BE2C (cell line): Measurements from ENCODE around the gene OSBPL8.

Source experiments
- DNase-seq: peaks from one replicate; pipeline ENCODE4 v3.0.0-alpha.2; 2020
- H3K27me3 ChIP-seq: fragments of 250-450 bp; sonication (Bioruptor Pico); 2 replicates; pipeline ENCODE4 v1.5.1; 2020; ENCODE audit warnings: mild to moderate bottlenecking
- H3K36me3 ChIP-seq: fragments of 250-450 bp; sonication (Bioruptor Pico); 2 replicates; pipeline ENCODE4 v1.5.1; 2020; ENCODE audit warnings: mild to moderate bottlenecking
- H3K4me1 ChIP-seq: fragments of 250-450 bp; sonication (Bioruptor Pico); 2 replicates; pipeline ENCODE4 v1.5.1; 2020
- H3K4me3 ChIP-seq: 2 replicates; pipeline ENCODE4 v1.5.1; 2011; ENCODE audit warnings: low read depth, low read length
- H3K9me3 ChIP-seq: fragments of 250-450 bp; sonication (Bioruptor Pico); 2 replicates; pipeline ENCODE4 v1.5.1; 2020
- TF ChIP-seq, protein P1 (sequence below): IDR thresholded peaks from 2 replicates; pipeline ENCODE4 v1.5.1; 2012; ENCODE audit warnings: mild to moderate bottlenecking, low read depth, low read length

Gene OSBPL8

DNA sequence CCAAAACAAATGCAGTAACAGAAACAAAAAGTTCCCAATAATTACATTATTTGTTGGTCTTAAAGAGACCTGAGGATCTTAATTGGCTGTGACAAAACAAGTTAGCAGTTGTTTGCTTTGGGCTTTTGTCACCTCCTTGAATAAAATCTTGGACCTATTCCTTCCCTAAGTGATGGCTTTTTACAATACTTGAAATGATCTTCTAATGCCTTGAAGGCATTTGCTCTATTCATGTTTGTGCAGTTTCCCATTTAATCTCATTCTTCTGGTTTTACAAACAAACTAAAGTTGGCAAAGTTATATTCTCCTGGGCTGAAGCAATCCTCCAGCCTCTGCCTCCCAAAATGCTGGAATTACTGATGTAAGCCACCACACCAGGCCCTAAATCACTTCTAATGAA lies 98.8 kb downstream of the OSBPL8 start:
- TF ChIP-seq, protein P1, sequence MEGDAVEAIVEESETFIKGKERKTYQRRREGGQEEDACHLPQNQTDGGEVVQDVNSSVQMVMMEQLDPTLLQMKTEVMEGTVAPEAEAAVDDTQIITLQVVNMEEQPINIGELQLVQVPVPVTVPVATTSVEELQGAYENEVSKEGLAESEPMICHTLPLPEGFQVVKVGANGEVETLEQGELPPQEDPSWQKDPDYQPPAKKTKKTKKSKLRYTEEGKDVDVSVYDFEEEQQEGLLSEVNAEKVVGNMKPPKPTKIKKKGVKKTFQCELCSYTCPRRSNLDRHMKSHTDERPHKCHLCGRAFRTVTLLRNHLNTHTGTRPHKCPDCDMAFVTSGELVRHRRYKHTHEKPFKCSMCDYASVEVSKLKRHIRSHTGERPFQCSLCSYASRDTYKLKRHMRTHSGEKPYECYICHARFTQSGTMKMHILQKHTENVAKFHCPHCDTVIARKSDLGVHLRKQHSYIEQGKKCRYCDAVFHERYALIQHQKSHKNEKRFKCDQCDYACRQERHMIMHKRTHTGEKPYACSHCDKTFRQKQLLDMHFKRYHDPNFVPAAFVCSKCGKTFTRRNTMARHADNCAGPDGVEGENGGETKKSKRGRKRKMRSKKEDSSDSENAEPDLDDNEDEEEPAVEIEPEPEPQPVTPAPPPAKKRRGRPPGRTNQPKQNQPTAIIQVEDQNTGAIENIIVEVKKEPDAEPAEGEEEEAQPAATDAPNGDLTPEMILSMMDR: no peak
- no peaks in the 10 kb centered on the region for H3K27me3 ChIP-seq
- DNase-seq: no peak
- no peak overlapping the region for H3K4me3 ChIP-seq
- no peaks in the 10 kb centered on the region for H3K4me1 ChIP-seq
- no peaks in the 10 kb centered on the region for H3K9me3 ChIP-seq
- no peaks in the 10 kb centered on the region; the same call in 1 of the 2 replicates for H3K36me3 ChIP-seq

DNA sequence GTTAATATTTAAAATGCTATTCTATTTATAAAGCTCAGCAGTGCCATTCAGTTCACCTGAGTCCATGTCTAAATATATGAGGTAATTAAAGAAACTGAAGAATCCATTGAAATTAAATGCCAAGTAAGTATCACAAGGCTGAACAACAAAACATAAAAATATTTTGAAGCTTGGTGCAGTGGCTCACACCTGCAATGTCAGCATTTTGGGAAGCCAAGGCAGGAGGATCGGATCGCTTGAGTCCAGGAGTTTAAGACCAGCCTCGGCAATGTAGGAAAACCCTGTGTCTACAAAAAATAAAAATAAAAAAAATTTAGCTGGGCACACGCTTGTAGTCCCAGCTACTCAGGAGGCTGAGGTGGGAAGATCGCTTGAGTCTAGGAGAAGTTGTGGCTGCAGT lies 101.8 kb downstream of the OSBPL8 start:
- no peak overlapping the region for H3K4me3 ChIP-seq
- DNase-seq: no peak
- TF ChIP-seq, protein P1: no peak
- no peaks in the 10 kb centered on the region for H3K4me1 ChIP-seq
- H3K36me3 ChIP-seq: no peaks in the 10 kb centered on the region; the same call in 1 of the 2 replicates
- no peaks in the 10 kb centered on the region for H3K9me3 ChIP-seq
- H3K27me3 ChIP-seq: no peaks in the 10 kb centered on the region

DNA sequence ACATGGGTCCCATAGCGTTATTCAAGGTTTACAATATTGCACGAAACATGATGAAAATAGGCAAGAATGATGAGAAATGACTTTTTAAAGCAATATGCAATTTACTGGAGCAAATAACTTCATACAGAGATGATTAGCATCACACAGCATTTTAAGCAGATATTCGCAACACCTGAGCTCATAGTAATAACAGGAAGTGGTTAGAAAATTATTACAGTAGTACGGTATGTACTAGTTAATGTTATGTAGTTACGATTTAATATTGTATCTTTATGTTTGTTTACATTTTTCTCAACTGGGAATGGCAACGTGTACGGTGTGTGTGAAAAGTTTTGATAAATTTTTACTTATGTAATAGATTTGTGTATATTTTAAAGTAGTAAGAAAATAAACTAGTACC lies 102.6 kb downstream of the OSBPL8 start:
- Histone ChIP-seq H3K4me3 (no peak overlapping the region), H3K27me3 (no peaks in the 10 kb centered on the region), H3K4me1 (no peaks in the 10 kb centered on the region), H3K9me3 (no peaks in the 10 kb centered on the region), H3K36me3 (no peaks in the 10 kb centered on the region; the same call in 1 of the 2 replicates)
- no peak for DNase-seq
- TF ChIP-seq, protein P1: no peak

DNA sequence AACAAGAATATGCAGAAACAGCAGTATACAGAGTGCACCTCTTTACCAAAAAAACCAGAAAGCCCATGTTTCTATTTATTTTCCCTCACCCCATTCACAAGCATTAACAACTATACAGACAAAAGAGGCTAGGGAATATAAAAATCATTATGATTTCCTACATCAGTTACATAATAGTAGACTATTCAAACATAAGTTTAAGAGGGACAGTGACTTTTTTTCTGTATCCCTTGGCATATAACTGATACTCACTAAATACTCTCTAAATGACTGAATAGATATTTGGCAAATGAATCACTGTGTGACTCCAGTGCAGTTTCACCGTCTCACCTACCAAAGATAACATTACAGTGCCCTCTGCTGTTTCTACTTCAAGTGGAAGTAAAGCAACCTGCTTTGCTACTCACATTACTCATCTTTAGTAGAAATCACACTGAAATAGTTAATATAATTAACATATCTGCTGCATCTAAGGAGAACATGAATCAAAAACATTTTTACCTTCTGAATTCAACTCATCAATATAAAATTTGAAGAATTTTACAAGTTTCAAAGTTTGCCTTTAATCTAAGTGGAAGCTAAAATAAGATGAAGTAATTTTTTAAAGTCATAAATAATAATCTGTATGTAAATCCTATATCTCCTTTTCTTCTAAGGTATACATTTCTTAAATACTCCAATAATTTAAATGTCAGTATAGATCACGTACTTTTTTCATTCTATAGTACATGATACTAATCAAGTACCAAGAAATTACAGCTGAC lies 103.8 kb downstream of the OSBPL8 start:
- H3K4me3 ChIP-seq: no peak overlapping the region
- DNase-seq: peak; percentile 30
- H3K9me3 ChIP-seq: no peaks in the 10 kb centered on the region
- H3K36me3 ChIP-seq: no peaks in the 10 kb centered on the region; the same call in 1 of the 2 replicates
- TF ChIP-seq, protein P1: peak; percentile 75
- no peaks in the 10 kb centered on the region for H3K27me3 ChIP-seq
- H3K4me1 ChIP-seq: no peaks in the 10 kb centered on the region

DNA sequence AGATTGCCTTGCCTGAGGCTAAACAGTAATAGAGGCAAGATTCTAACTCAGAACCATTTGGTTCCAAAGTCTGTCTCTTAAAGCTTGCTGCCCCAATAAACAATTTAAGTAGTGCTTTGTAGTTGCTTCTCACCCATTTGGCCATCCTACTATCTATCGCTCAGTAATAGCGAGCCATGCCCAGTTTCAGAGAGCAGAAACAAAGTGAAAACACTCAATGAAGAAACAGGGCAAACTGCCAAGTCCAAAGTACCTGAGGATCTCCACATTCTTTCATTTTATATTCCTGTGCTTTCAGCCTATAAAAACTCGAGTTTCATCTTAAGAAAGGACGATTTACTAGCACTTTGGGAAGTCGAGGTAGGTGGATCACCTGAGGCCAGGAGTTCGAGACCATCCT lies 108.0 kb downstream of the OSBPL8 start:
- TF ChIP-seq, protein P1: no peak
- H3K4me3 ChIP-seq: no peak overlapping the region

DNA sequence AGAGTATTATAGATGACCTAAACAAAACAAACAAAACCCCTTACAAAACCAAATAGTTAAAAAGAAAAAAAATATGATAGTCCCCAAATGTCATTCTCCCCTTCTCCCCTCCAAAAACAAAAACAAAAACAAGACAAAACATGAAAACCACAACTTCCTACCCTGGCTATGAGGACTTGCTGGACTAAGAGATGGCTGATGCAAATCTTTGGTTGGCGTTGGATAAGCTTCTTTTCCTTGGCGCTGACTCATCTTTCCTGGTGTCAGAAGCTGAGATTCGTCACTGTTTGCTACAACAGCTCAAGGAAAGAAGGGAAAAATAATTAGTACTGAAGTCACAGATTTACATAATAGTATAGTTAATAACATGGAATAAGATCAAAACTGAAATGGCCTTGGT lies 108.9 kb downstream of the OSBPL8 start:
- no peak for DNase-seq
- no peaks in the 10 kb centered on the region for H3K36me3 ChIP-seq
- no peaks in the 10 kb centered on the region for H3K27me3 ChIP-seq
- no peaks in the 10 kb centered on the region for H3K9me3 ChIP-seq
- H3K4me1 ChIP-seq: no peaks in the 10 kb centered on the region
- TF ChIP-seq, protein P1: no peak
- H3K4me3 ChIP-seq: no peak overlapping the region

More for the DNA sequence above, 108.0 kb downstream of the OSBPL8 start:
- no peaks in the 10 kb centered on the region for H3K27me3 ChIP-seq
- no peaks in the 10 kb centered on the region for H3K9me3 ChIP-seq
- no peaks in the 10 kb centered on the region for H3K4me1 ChIP-seq
- H3K36me3 ChIP-seq: no peaks in the 10 kb centered on the region
- DNase-seq: no peak
